HG03469 (cell line): ENCODE results near the gene TLR5.
A peak's percentile ranks its signal among the peaks of the same experiment; 100 is the strongest.

Source experiments
- ATAC-seq: cut with Tn5 transposase; IDR thresholded peaks from one replicate; pipeline ENCODE4 v1.9.1; 2021; ENCODE audit warnings: mild to moderate bottlenecking, moderate library complexity, moderate number of reproducible peaks; ENCODE audit not compliant: unreplicated experiment

The TLR5 gene

DNA sequence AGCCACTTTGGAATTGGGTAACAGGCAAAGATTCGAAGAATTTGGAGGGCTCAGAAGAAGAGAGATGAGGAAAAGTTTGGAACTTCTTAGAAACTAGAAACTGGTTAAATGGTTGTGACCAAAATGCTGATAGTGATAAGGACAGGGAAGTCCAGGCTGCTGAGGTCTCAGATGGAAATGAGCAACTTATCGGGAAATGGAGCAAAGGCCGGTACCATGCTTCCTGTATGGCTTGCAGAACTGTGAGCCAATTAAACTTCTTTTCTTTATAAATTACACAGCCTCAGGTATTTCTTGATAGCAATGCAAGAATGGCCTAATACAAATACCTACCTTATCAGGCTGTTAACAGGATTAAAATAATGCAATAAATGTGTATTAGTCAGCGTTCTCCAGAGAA, 9.4 kb upstream of the TLR5 start:
- no peak for ATAC-seq

DNA sequence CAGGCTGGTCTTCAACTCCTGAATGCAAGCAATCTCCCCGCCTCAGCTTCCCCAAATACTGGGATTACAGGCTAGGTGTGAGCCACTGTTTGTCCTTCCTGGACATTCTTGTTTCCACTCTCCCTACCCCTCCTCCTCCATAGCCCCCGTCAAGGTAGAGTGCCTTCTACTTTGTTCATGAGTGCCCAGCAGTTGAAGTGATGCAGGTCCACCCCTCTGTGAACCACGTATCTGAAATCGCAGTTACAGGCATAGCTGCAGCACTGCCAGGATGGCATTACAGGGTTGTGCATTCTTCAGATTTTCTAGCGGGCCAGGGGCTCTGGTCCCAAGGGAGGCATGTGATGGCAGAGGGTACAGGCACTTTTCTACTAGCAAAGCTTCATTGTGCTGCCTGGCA, 7.4 kb upstream of the TLR5 start:
- ATAC-seq = no peak

DNA sequence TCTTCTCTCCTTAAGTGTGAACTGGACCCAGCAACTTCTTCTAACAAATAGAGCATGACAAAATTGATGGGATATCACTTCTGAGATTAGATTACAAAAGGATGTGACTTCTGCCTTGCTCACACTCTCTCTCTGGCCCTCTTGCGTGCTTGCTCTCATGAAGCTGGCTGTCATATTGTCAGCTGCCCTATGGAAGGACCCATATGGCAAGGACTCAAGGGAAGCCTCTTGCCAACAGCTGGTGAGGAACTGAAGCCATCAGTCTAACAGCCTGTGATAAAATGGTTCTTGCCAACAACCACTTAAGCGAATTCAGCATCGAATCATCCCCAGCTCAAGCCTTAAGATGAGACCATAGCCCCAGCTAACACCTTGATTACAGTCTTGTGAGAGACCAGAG, 4.8 kb upstream of the TLR5 start:
- no peak for ATAC-seq

DNA sequence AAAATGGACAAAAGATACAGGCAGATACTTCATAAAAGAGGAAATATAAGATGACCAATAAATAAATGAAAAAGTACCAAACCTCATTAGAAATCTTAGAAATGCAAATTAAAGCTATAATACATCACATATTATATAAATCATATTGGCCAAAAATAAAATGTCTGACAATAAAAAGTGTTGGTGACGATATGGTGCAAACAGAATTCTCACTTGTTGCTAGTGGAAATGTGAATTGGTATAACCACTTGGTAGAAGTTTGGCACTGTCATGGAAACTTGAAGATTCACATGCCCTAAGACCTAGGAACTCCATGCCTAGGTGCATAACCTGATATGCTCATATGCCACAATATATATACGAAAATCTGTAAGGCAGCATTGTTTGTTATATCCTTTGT, 4.4 kb upstream of the TLR5 start:
- ATAC-seq = no peak

DNA sequence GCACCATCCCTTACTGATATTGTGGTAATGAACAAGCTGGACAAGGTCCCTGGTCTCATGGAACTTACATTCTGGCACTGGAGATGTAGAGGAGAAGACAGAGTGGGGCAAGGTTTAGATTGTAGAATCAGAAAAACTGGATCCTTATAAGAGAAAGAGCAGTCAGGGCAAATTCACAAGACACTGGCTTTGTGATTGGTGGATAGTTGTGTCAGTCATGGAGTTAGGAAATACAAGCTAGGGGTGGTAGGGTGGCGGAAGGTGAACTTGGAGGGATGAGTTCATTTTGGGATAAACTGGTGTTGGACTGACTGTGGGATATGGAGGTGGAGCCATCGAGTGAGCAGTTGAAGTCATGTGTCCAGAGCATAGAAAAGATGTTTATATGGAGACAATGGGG, 3.7 kb upstream of the TLR5 start:
- no peak for ATAC-seq

DNA sequence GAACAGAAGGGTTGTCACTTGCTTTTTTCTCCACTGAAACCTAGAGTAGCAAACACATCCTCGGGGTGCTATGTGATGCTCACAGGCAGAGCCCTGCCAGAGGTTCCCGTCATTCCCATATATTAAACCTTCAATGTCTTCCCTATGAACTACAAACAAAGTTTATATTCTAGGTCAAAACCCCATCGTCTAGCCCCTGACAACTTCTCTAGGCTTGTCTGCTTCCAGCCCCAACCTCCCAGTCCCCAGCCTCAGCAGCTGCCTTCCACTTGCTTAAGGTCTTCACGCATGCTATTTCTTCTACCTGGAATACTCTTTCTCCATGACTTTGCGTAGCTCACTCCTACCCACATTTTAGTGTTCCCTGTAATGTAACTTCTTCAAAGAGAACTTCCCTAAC, 1.9 kb upstream of the TLR5 start:
- ATAC-seq = no peak

DNA sequence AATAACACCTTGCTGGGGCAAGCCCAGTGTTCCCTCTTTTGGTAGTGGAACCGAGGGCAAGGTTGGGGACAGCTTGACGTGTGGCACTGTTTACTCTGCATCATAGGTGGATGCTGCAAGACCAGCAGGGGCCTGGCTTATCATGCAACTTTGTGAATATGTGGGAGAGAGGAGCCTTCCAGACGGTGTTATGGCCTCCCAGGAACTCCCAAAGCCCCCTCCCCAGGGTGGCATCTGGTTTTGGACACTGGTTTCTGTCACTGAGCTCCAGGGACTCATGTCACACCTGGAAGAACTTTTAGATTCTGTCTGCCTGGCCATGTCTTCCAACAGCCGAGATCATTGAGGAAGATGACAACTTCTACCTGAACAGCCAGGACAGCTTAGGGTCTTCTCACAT, 1.4 kb upstream of the TLR5 start:
- no peak for ATAC-seq

DNA sequence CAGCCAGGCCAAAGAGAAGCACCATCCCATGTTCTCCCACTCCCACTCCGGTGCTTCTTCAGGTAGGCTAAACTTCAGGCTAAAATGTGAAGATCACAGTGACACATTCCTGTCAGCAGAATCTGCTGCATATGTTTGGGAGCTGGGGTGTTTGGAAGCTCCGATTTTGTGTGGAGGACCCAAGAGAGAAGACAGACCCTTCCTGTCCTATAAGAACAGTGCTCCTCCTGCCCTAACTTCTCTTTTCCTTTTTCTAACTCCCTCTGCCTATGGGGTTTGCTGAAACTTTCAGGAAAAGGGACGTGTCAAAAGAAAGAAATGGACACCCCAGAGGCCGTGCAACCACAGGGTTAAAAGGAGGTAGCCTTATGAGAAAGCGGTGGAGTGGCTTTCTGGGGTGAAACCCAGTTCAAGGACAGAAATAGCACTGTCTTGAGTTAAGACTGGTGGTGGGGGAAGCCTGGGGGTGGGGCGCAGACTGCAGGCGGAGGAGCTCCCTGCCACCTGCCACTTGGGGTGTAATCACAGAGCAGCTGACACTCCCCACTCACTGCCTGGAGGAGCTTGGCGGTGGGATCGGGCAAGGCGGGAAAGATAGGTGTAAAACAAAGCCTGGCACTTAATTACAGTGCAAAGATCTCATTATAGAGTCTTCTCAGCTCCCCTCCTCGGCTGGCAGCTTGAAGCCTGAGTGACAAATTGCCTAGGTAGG, 645 bp upstream of the TLR5 start:
- peak; percentile 39 for ATAC-seq

DNA sequence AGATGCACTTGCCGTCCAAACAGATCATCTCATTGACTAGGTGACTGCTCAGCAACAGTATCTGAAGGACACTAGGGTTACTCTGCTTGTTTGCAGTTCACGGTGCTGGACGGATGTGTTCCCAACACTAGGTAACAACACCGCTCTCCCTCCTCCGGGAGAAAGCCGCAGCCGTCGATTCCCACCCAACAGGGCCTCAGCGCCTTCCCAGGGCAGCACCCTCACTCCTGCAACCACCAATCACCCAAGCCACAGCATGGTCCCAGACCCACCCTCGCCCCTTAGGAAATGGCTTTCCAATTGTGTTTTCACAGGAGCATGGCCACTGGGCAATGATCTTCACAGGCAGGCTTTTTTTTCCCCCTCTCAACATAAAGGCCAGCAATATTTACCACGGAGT, 779 bp downstream of the TLR5 start:
- no peak for ATAC-seq

DNA sequence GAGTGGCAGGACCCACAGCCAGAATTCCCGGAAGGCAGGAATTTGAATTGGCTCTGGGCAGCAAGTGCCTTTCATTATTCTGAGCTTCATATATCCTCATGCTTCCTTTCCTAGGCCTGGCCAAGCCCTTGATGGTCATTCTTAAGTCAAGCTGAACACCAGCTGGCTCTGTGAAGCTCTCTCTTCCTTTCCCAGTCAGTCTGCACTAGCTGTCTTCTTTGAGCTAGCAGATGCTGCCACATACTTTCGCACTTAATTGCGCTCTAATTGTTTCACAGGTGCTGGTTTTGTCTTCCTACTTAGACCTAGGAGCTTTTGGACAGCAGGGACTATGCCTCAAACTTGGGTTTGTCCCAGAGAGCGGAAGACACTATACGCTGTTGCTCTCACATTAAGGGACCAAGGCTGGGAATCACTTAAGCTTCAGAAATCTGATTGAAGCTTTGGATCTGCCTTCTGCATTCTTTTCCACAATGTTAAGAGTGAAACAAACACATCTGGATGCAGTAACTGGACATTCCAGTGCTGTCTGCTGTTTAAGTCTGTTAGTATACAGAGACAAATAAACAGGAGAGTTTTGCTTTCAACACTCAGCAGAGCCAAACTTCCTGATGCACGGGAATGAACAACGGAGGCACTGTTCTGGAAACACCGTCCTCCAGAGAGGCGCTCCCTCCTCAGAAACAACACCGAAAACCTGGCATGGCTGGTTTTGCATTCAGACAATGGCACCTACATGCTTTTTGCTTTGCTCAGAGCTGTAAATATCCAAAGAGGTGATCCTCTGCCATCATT, 2.2 kb downstream of the TLR5 start:
- no peak for ATAC-seq

DNA sequence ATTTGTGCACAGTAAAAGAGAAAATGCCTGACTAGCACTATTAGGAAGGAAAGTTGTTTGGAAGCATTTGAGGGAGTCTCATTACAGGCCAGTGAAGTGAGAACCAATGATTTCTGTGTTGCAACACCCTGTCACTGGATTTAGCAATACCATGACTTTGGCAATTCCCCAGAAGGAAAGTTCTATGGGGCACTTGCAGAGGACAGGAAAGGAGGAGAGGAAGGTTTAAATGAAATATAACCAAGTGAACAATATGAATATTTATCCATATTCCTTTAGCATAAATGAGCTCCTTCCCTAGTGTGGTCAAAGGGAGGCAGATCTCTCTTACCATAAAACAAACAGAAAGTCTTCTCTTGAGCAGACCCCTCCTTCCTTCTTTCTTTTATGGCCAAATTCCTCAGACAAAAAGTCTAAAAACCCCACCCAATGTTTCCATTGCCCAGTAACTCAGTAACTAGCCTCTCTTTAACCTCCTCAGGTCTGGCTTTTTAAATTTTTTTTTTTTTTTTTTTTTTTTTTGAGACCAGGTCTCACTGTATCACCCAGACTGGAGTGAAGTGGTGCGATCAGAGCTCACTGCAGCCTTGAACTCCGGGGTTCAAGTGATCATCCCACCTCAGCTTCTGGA, 5.5 kb downstream of the TLR5 start:
- ATAC-seq = no peak

DNA sequence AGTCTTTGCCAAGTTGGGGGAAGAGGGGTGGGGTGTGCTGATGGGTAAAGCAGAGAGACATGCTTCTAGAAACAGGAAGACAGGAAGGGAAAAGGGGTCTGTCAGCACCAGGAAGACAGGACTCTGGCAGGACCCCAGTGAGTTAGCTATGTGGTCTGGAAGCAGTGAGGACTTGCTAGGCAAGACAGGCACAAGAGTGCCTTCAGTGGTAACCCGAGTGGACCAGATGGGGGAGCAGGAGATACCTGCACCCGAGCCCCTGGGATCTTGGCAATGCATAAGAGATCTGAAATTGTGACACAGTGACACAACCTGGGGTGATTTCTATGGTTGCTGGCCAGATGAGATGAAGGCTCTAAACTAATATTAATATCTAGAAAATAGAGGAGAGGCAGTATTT, 7.0 kb downstream of the TLR5 start:
- no peak for ATAC-seq

DNA sequence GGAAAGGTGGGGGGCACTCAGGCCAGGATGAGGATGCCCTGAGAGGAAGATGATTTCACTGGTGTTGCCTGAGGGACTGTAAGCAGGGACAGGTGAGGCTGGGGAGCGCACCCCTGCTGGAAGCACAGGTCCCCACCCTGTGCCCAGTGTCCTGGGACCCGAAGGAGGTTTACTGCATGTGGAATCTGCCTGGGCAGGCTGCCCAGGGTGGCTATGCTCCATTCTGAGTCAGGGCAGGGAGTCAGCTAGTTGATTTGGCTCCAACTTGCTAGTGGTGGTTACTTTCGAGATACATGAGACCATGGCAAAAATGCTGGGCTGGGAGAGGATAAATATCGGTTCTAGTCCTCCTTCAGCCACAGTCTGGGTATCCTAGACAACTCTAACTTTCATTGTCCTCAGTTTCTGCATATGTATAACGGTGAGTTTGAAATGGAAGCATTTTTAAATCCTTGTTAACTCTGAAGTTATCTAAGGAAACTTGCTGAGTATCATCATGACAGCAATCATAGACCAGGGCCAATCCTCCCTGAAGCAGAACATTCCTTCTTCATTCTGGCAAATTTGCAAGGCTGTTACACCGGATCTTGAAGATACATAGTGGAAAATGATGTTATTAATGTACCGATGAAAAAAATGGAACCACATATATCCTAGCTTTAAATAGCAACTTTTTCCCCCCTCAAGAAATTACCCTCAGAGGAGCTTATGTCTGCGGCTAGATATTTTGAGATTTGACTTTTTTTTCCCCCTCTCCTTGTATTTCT, 7.7 kb downstream of the TLR5 start:
- no peak for ATAC-seq

DNA sequence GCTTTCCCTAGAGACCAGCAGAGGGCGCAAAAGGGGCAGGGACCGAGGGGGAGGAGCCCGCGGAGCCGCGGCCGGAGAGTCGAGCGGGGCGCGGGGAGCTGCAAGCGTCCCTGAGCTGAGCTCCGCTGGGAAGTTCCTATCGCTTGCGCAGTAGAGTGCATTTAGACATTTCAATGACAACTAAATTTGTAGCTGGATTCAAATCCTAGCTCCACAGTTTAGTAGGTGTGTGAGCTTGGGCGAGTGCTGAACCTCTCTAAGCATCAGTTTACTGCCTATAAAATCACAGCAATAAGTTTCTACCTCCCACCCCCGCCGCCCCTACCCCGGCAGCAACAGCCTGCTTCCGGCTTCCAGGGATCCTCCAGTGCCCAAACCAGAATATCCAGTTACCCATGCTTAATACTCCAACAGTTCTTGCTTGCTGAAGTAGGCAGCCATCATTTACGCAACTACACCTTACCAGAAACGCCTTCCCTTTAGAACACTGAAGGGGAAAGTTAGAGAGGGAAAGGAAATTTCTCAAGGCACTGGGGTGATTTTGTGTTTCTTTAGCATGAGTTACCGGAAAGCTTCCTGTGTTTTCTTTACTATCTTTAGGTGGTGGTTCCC, 9.1 kb downstream of the TLR5 start:
- ATAC-seq = peak; percentile 52

DNA sequence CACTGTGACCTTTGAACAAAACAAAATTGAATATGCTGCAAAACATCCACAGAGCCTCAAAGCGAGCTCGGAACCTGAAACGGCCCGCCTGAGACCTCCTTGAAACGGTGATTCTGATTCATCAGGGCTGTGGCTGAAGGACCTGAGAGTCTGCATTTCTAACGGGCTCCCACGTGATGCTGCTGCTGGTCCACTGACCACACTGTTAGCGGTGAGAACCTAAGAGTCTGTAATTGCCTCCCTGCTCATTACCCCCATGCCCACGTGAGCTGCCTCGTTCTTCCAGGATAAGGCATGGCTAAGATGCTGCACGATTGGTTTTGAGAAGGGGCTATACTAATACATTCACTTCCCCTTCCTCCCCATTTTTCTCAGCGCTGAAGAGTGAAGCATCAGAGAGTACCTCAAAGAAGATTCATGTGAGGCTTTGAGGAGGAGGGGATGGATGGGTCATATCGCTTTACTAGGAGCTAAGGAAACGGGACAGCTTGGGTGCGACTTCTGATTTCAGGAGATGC, 9.7 kb downstream of the TLR5 start:
- ATAC-seq = no peak

DNA sequence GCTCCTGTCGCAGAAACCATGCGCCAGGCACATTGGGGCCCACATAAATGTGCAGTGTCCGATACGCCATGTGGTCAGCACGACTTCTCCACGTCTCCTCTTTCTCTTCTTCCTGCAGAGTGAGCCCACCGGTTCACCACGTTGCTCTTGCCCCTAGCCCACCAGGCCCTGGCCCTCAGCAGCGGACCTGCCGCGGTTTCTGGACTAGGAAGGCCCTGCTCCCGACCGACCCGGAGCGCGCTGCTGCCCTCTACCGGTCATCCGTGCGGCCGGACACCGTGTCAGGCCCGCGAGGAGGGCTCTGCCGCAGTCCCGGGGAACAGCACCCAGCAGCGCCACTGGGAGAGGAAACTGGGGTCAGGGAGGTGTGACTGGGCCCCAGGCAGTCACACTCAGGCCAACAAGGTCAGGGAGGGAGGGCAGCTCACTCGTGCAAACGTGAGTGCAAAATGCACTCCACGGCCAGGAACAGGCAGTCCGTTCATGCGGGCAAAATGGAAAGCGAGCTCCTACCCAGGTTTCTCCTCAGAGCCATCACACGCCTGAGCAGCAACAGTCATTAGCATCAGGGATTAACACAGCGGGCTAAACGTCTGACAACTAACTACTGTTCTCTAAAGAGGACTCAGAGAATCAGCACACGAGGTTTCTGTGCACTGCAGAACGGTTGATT, 13.7 kb downstream of the TLR5 start:
- ATAC-seq = no peak

DNA sequence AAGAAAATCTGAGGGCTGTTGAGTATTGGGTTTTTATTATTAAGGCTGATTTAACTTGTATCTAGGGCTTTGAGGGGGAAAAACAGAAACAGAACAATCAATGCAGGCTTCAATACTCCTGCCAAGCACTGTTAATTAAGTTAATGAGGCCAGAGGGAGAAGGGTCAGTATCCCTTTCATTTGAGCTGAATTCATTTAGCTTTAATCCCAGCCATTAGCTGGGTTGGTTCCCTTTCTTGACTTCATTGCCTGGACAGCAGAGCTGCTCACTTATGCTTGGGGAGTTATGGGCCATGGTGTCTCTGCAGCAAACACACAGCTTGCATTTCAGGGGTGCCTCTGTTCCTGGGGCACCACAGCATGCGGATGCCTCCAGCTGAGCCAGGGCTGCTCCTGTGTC, 16.3 kb downstream of the TLR5 start:
- ATAC-seq = no peak

DNA sequence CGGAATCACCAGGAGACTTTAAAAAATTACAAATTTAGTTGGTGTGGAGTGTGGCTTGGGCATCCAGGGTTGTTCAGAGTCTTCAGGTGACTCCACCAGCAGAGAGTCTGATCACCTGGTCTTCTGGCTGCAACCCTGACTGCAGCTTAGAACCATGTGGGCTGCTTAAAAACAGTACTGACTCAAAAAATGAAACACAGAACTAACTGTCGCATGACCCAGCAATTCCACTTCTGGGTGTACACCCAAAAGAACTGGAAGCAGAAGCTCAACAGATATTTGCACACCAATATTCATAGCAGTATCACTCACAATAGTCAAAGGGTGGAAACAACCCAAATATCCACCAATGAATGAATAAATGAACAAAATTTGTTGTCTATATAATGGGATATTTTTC, 17.3 kb downstream of the TLR5 start:
- no peak for ATAC-seq

DNA sequence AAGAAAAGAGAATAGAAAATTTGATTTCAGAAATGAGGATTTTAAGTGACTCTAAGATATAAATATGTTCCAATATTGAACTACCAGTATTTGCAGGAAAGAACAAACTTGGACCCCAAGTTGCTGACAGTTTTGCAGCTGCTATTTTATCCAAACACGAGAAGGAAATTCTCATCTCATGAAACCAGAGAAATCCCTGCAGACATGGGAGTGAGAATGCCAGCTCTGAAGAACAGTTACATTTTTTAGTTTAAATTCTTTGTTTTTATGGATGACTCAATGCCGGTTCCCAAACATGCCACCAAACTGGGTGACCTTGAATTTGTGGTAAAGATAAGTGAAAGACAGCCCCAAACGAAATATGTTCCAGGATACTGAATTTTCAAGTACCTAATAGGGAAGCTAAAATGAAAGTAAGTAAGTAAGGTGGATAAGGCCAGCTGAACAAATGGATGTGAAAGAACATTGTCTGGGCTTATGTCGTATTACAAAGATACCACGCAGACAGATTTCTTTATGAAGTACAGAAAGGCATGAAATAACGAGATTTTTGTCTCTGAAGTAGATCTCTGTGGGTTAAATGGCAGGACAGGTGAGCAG, 19.9 kb downstream of the TLR5 start:
- no peak for ATAC-seq

DNA sequence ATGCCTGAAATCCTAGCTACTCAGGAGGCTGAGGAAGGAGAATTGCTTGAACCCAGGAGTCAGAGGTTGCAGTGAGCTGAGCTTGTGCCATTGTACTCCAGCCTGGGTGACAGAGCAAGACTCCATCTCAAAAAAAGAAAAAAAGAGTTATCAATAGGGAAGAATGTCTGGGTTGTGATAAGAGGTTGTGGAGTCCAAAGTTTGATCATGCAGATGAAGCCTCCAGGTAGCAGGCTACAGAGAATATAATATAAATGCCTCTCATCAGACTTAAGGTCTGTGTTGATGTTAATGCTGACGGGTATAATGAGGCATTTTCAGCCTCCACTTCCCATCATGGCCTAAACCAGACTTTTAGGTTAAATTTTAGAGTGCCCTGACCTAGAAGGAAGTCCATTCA, 24.6 kb downstream of the TLR5 start:
- no peak for ATAC-seq
